Hippocampal formation (tissue), 2 donors: ENCODE results near the gene CACNA2D3.

ENCODE experiments used
- DNase-seq, 2 donors: peaks; one replicate each; lab custom pipeline; 2025; lab: John Stamatoyannopoulos, UW

Gene CACNA2D3

DNA sequence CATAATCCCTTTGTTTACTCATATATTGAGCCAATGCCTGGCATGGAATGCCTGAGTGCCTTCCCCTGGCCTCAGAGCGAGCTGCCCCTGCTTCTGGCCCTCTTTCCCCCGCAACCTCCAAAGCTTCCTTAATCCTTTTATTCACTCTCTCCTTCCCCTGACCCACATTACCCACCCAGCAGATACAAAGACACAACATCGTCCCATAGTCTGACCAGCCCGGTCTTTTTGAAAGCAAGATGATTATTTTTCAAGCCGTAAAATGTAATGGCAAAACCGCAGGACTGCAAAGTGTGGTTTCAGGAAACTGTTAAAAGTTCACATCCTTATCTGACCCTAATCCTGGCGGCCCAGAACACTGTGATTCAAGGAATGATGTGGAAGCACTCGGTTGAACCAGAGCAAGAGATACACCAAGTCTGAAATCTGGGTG, 883.9 kb downstream of the CACNA2D3 start:
- DNase-seq = no peak

DNA sequence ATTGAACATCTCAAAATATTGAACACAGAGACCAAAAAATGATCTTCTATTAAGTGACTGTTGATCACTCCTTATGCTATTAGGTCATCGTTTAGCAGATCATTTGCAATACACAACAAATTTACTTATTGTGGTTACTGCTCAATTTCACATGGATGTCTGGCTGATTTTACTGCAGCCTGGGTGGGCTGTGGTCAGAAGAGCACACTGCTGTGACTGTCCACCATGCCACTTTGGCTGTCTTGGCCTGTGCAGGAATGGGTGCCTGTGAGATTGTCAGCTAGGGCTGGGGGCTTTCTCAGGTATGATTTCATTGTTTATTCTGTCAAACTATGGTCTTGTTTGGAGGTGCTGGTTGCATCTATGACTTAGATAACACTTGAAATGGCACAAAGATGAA, 885.6 kb downstream of the CACNA2D3 start:
- DNase-seq = no peak

DNA sequence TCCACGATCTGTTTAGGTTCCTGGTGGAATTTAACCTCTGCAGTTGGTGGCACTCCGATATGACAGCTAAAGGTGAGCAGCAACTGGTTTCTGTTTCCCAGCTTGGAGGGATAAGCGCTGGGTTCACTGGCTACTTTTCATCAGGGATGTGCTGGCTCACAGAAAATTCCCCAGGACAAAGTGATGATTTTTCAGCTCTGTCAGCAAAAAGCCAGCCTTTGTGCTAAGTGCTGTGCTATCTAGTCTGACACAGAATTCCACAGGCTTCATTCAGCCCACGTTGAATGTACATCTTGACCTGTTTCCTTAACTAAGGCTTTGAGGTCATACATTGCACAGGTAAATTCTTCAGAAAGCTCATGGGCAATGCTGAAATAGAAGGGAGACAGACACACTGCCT, 887.0 kb downstream of the CACNA2D3 start:
- DNase-seq = no peak

DNA sequence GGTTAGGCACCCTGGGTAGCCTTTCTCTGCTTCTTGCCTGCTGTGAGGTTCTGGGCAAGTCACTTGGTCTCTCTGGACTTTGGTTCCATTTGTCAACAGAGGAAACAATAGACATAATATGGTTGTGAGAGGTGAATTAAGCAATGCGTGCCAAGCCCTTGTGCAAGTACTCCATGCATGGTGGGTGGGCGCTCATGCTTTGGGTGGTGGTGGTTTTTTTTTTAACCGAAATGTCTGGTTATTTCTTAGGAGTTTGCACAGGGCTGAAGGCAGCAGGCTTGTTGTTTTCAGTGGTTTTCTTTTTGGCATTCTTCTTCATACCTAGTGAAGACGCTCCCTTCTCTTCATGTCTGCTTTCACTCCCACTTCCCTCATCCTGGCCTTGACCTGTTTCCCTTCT, 889.7 kb downstream of the CACNA2D3 start:
- DNase-seq = no peak

DNA sequence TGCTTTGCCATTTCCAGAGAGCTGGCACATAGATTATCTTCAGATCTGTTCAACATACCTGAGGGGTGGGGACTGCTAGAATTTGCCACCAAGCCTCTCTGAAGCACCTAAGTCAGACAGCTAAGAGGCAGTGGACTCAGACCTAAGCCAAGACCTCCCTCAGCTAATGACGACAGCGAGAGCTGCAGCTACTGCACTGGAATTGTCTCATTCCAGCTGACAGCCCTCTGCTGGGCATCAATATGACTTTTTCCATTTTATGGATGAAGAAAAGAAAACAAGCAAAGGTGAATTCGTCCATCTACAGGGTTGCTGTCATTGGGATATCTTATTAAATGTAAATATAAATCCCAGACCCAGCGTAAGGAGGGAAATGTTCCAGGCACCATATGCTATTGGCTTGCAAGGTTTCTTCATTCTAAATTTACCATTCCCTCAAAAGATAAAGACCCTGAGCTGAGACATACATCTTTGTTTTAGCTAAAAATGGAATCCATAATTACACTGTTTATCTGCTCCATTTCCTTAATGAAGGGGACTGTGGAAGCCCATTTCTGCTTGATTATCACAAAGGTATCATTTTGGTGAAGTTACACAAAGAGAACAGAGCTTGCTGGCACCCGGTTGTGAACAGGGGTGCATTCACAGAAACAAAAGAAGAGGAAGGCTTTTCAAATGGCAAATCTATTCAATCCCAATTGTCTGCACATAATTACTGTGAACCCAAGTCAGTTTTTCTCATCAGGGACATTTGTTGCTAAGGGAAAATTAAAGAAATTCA, 891.0 kb downstream of the CACNA2D3 start:
- DNase-seq = no peak

DNA sequence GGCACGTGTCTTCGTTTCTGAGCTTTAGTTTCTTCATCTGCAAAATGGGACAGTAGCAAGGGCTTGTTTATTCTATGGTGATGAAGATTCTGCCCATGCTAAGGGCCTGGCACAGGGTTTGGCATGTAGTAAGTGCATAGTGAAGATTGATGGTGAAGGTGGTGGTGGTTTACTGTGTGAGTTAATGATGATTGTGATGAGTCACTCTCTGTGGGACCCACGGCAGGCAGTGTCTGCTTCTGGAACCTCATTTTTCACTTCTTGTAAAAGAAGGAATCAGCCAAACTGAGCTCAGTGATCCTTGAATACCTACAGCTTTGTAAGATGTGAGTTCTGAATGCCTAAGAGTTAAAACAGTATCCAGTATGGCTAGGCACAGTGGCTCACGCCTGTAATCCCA, 891.7 kb downstream of the CACNA2D3 start:
- no peak for DNase-seq

DNA sequence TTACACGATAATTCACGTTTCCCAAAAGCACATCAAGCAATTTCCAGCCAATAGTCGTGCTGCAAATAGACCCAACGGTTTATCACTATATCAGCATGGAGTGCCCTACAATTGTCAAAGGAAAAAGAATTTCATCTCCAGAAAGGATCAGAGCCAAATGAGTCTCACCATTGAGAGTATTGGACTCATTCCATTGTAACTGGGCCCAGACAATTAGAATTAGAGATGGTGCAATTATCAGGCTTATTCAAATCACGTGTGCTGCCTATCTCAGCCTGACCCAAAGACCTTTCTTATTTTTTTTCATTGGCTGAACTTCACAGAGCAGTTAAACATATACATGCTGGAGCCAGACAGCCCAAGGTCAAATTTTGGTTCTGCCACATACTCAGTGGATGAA, 892.6 kb downstream of the CACNA2D3 start:
- DNase-seq = no peak

DNA sequence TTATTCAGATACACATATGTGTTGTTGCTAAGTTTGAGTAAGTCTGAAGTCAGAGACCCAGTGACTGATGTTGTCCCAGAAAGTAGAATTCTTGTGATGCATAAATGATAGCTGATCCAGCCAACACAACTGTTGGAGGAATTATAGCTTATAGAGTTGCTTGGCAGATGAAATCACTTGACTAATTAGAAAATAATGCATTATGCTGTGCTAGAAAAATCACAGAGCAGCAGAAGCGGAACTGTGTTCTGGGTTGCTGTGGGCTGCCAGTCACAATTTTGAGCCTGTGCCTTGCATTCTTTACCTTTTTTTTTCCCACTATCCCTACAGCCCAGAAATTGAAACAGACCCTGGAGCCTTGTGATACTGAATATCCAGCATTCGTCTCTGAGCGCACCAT, 895.5 kb downstream of the CACNA2D3 start:
- no peak for DNase-seq

DNA sequence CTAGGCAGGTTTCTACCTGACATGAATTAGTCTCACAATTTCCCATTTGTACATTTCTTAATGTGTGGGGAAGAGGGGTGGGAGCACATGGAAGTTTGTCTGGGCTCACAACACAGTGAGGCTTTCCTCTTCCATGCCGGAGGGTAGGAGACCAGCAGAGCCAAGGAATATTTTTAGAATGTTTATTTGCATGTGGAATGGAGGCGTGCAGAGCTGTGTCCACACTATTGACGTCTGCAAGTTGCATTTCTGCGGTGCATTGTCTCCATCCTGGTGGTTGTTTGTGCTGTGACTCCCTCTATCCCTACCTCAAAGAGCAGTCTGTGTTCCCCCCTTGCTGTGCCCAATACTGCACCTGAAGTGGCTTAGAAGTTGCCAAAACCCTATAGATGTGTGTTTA, 908.6 kb downstream of the CACNA2D3 start:
- no peak for DNase-seq

DNA sequence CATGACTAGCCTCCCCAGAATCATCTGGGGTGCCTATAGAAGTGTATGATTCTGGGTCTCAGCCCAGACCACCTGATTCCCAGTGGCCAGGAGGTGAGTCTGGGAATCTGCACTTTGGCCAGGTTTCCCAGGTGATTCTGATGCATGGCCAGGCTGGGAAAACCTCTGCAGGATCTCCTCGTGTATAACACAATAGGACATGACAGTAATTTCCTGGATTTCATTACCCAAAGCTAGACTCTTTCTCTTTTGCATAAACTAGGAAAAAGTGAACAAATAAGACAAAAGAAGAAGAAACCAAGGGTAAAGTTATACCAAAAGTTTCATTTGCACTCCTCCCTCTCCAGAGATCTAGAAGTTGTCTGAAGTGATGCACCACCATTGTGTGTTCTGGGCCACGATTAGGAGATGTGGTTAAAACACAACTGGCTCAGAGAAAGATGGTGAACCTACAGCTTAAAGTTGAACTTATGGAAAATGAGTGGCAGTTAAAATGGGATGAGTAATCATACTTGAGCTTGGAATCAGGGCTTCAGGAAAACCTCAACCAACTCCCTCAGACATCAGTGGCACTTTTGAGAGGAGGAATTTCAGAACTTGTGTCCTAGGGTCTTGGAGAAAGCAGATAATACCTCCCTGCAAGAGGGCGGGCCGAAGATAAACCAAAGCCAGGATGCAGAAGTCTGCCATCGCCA, 914.7 kb downstream of the CACNA2D3 start:
- DNase-seq = no peak

DNA sequence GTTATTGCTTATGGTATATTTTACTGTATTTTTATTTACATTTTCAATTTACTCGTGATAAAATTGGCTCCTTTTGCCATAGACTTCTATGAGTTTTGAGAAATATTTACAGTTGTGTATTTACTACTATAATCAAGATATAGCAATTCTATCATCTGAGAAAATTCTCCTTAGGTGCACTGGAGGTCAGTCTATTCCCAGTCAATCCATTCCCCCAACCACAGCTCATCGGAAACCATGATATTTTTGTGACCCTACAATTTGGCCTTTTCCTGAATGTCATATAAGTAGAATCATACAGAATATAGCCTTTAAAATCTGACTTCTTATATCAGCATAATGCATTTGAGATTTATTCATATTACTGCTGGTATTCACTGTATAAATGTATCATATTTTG, 920.2 kb downstream of the CACNA2D3 start:
- DNase-seq = no peak

DNA sequence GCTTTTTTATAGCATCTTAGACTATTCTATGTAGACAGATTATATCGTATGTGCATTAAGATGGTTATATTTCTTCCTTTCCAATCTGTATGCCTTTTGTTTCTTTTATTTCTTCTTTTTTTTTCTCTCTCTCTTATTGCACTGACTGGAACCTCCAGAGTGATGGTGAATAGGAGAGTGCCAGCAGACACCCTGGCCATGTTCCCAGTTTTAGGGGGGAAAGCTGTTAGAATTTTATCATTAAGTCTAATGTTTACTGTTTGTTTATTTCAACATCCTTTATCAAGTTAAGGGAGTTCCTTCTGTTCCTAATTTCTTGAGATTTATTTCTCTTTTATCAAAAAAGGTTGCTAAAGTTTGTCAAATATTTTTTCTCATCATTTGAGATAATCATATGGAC, 922.1 kb downstream of the CACNA2D3 start:
- DNase-seq = no peak

DNA sequence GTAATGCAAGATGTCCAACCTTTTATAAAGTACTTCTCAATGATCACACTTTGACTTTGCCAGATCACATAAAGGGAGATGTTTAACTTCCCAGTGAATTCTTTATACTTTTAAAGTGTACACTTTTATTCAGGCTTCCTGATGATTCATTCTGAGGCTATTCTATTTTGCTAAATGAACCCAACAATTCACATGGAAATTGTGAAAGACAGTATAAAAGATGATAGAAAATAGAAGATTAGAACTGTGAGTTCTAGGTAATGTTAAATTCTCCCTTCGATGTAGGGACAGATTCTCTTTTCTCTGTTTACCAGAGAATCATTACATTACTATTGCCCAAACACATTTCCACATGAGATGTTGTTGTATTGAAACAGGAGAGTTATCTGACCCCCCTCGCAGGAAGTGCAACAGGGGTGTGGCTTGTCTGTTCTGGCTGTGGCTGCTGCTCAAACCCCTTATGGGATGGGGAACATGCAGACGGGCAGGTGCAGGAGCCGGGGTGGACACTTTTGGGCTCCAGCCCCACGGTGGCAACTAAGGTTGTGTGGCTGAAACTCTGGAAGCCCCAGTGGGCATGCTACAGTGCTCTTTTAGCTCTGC, 936.8 kb downstream of the CACNA2D3 start:
- no peak for DNase-seq

DNA sequence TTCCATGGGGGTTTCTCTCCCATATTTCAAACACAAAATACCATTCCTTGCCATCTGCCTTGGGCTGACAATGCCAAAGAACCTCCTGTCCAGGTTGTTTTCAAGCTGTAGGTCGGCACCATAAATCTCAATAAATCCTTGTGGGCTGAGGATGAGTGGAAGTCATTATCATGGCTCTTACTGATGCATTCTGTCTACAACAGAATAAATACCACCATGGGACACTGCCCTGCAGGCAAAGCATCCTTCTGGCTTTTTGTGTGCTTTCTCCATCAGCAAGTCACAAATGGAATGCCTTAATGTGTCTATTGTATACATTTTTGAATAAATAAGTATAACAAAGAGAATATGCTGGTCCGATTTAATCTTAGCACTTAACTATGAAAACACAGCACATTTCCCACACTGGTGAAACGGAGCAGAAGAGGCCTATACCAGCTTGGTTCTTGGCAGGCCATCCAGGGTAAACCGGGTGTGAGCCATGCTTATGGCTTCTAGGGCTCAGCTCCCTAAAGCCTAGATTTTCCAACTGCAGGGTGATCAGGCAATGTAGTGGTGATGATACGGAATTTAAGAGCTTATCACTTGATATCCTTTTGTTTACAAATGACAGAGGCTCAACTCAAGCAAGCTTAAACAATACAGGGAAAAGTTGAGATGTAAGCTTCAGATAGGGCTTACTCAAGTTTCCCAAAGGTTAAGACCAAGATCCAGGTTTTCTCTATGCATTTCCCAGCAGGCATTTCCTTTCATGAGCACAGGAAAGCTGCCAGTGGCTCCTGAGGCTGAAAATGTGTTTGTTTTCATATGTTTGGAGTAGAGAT, 938.8 kb downstream of the CACNA2D3 start:
- no peak for DNase-seq

DNA sequence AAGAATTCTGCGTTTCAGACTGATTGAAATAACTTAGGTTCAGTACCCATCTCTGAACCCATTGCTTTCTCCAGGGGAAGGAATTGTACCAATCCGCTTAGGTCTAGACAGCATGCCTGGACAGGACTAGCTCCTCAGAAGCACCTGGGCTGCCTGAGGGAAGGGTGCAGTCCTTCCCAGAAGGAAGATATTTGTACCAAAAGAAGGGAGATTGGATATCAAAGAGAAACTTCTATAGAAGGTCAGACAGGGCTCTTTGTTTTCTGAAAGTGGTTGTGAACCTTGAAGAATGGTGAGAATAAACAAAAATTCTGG, 939.3 kb downstream of the CACNA2D3 start:
- no peak for DNase-seq

DNA sequence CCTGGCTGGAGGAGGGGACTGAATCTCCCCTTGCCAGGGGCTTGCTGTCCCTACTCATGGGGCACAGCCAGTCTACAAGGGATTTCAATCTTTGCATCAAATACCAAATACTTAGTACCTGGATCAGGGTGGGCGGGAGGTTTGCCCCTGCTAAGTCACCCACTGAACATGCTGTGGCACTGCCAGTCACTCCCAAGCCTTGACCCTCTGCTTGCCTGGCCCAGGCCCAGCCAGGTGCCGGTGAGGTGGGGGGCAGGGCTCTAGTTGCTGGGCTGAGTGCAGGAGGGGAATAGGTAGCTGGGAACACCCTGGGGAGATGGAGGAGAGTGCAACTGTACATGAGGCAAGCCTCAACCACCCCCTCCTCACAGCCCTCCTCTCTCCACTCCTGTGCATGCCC, 941.8 kb downstream of the CACNA2D3 start:
- no peak for DNase-seq

DNA sequence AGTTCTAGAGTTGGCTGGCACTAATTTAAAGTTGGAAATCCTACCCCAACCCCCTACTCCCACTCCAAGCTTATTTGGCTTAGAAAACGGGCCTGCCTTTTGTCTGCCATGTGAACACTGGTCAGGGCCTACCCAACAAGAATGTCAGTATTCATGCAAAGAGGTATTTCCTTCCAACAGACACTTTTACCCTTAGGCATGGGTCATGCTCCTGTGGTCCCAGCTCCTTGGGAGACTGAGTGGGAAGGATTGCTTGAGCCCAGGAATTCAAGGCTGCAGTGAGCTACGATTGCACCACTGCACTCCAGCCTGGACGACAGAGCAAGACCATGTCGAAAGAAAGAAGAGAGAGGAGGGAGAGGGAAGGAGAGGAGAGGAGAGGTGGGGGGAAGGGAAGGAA, 943.0 kb downstream of the CACNA2D3 start:
- DNase-seq = no peak

DNA sequence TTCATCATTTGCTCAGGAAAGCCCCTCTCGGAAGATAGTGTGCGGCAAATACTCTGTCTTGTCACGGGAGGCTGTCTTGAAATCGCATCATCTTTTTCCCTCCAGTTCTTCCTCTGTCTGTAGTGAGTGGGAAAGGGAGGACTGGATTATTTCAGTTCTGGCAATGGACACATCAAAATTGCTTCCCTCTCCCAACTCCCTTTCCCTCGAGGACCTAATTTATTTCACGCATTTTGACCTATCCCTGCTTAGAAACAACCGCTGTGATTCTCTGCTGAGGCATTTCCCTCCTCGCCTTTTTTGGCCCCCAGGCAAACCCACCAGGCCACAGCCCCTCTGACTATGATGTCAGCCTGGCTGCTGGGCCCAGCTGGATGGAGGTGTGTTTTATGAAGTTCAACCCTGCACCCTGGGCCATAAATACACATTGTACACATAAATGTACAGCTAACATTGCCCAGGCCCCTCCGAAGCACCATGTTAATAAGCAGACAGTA, 944.2 kb downstream of the CACNA2D3 start:
- DNase-seq = no peak

DNA sequence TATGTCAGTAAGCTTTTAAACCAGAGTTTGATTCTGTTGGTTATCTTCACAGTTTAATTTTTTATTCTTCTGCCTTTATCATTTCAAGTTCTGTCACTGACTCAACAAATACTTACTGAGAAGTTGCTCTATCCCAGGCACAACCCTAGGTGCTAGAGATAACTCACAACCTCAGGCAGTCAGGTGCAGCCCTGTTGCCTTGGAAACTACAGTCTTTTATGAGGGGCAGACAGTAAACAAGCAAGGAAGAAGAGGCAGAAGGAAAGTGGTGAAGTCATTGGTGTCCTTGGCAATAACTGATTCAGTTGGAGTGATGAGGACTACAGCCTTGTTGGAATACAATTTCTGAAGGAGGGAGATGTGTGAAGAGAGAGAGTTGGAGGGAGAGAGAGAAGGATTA, 947.6 kb downstream of the CACNA2D3 start:
- no peak for DNase-seq

DNA sequence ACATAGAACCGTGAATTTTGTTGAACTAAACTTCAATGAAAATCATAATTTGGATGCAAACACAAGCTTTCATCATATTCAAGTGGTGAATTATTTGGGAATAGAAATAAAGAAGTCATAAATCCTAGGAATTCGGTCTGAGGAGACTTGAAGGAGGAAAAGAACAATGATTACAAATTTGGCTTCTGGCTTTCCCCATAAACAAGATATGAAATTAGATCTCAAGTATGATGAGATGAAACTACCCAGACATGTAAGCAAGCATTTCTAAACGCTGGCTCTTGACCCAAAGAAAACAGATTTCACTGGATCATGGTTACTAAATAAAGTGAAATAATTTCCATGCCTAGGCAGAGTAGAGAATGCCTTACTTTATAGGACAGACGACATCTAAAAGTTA, 952.4 kb downstream of the CACNA2D3 start:
- DNase-seq = no peak

DNA sequence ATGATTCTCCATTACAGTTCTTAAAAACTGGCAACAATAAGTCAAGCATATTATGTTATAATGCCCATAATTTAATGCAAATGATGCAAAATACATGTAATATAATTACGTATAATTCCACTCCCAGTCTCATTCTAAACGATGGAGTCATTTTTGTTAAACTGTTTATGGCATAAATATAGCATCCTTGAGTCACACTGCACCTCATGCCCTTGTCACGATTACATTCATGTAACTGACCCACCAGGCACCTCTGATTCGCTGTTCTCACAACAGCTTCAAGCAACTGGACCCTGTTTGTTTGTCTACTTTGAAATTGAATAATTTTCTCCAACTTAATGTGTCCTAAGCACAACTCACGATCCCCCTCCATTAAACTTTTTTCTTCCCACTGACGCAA, 953.5 kb downstream of the CACNA2D3 start:
- no peak for DNase-seq

DNA sequence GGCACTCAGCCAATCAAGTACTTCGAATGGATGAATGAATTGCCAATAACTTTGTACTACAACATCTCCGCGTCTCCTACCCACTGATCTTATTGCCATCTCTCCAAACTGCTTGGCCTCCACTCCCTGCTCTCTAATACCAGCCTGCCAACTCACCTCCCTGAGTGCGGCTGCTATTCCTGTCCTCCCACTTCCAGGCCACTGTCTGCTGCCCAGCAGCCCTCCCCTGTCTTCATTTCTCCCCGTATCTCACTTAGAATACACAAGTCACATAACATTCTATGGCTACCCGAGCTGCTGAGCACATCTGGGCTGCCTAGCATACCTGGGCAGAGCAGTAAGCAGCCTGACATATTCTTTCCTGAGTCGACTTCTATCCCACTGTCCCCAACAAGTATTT, 955.4 kb downstream of the CACNA2D3 start:
- no peak for DNase-seq
